ENCODE data around the gene INSM2. TPM values are rescaled to one million over a fixed set of nuclear protein-coding genes. Genes with fewer than 3 reads are reported as not detected.

INSM2 gene
- total RNA-seq, 2 donors from 2014 or later: not detected

DNA sequence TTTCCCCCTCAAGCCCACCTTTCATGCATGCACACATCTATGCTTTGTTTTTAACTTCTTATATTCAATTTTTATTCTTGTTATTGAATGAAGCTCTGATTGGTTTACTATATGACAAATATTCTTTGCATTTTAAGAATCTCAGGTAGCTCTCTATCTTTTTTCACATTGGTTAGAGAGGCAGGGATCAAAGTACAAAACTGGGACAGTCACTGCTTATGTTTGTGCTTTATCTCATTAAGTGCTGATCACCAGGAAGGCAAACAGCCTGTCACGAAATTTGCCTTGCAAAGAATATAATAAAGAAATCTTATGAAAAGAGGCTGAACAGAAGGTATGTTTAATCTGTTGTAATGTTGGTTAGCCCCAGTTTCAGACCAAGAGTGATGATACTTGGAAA is 29.7 kb upstream of the INSM2 start:
- H3K9me3 ChIP-seq: no peaks in the 10 kb centered on the region
- TF ChIP-seq CTCF (IDR thresholded peaks at IDR 0.05): no peak
- DNase-seq (ENCODE audit: low spot score) (no peak), ATAC-seq (ENCODE audit: insufficient number of reproducible peaks, low FRiP score, low read depth) (no peak)
- no peak overlapping the region for H3K27ac ChIP-seq
- H3K4me3 ChIP-seq: no peak overlapping the region
- no peaks in the 10 kb centered on the region for H3K36me3 ChIP-seq
- H3K4me1 ChIP-seq (ENCODE audit: control insufficient read depth in 1 of 2, low read depth in 2 of 2): no peaks in the 10 kb centered on the region
- H3K27me3 ChIP-seq (replicated peaks; ENCODE audit: insufficient read depth): no peaks in the 10 kb centered on the region

DNA sequence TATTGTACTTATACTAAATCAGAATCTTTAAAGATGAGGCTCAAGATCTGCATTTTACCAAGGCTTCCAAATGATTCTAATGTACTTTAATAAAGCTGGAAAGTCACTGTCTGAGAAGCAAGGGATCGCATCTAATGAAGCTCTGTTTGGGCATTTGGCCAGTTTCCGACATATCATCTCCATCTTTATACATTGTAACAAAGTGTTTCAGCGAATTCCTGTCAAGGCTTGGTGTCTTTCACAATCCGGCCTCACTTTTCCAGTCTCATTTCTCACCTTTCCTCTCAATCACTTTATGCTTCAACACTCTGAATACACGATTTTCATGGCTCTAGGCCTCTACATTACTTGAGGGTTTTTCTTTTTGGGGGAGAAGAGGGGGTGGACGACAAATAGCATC is 27.5 kb upstream of the INSM2 start:
- H3K4me1 ChIP-seq (ENCODE audit: control insufficient read depth in 1 of 2, low read depth in 2 of 2): no peaks in the 10 kb centered on the region
- no peaks in the 10 kb centered on the region for H3K27me3 ChIP-seq (replicated peaks; ENCODE audit: insufficient read depth)
- H3K36me3 ChIP-seq: no peaks in the 10 kb centered on the region
- H3K27ac ChIP-seq: no peak overlapping the region
- no peak for TF ChIP-seq CTCF (IDR thresholded peaks at IDR 0.05)
- no peak for DNase-seq (ENCODE audit: low spot score)
- H3K9me3 ChIP-seq: no peaks in the 10 kb centered on the region
- no peak overlapping the region for H3K4me3 ChIP-seq
- ATAC-seq (ENCODE audit: insufficient number of reproducible peaks, low FRiP score, low read depth): no peak

DNA sequence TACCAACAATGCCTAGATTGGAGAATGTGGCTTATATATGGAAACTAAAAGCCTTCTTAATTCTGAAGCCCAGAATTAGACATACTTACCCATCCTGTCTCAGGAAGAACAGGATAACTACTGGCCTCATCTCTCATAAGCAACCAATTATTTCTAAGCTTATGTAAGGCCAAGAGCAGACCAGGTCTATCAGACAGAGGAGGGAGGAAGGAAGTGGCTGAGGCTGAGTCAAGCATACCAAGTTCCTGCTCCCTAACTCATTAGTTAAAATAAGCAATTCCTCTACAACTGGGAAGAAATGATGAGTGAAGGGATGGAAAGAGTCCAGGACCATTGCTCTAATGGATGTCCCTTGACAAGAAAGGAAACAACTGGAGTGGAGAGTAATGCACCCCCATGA is 27.0 kb upstream of the INSM2 start:
- no peak for TF ChIP-seq CTCF (IDR thresholded peaks at IDR 0.05)
- Histone ChIP-seq H3K4me1 (ENCODE audit: control insufficient read depth in 1 of 2, low read depth in 2 of 2) (no peaks in the 10 kb centered on the region), H3K9me3 (no peaks in the 10 kb centered on the region), H3K27me3 (replicated peaks; ENCODE audit: insufficient read depth) (no peaks in the 10 kb centered on the region), H3K4me3 (no peak overlapping the region), H3K36me3 (no peaks in the 10 kb centered on the region), H3K27ac (no peak overlapping the region)
- no peak for DNase-seq (ENCODE audit: low spot score)
- ATAC-seq (ENCODE audit: insufficient number of reproducible peaks, low FRiP score, low read depth): no peak

- DNase-seq (ENCODE audit: low spot score): no peak
- Histone ChIP-seq H3K9me3 (no peaks in the 10 kb centered on the region), H3K36me3 (no peaks in the 10 kb centered on the region), H3K4me3 (no peak overlapping the region), H3K4me1 (ENCODE audit: control insufficient read depth in 1 of 2, low read depth in 2 of 2) (no peaks in the 10 kb centered on the region), H3K27ac (no peak overlapping the region), H3K27me3 (replicated peaks; ENCODE audit: insufficient read depth) (no peaks in the 10 kb centered on the region)
- TF ChIP-seq CTCF (IDR thresholded peaks at IDR 0.05): no peak
- no peak for ATAC-seq (ENCODE audit: insufficient number of reproducible peaks, low FRiP score, low read depth)
Measured at GRCh38 chr14:35509846-35510245, 24.1 kb upstream of the INSM2 start.

DNA sequence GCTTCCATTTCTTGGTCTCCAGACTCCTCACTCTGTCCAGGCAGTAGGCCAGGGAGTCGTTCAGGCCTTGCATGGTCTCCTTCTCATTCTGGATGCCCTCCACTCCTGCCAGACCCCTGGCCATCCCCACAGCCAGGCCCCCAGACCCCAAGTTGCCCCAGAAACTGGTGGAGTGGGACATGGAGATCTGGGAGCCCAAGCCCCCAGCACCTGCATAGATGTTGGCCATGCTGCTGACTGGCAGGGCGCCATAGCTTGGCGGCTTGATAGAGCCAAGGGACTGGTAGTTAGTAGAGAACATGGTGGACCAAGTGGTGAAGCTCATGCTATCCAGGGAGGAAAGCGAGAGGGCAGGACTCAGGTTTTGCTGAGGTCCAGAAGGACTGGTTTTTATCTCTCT is 21.2 kb upstream of the INSM2 start:
- no peak for TF ChIP-seq CTCF (IDR thresholded peaks at IDR 0.05)
- no peak for DNase-seq (ENCODE audit: low spot score)

More for the DNA sequence above, 21.2 kb upstream of the INSM2 start:
- H3K27ac ChIP-seq: no peak overlapping the region
- no peak for ATAC-seq (ENCODE audit: insufficient number of reproducible peaks, low FRiP score, low read depth)
- H3K27me3 ChIP-seq (replicated peaks; ENCODE audit: insufficient read depth): no peaks in the 10 kb centered on the region
- no peaks in the 10 kb centered on the region for H3K4me1 ChIP-seq (ENCODE audit: control insufficient read depth in 1 of 2, low read depth in 2 of 2)
- no peak overlapping the region for H3K4me3 ChIP-seq
- H3K36me3 ChIP-seq: no peaks in the 10 kb centered on the region
- H3K9me3 ChIP-seq: no peaks in the 10 kb centered on the region
